Measurements from ENCODE around the gene CNTNAP2. TPM values are rescaled to one million over a fixed set of nuclear protein-coding genes. Genes with fewer than 3 reads are reported as not detected.

The CNTNAP2 gene
- total and polyA plus RNA-seq, 2 of the 8 experiments (the other 6 are each of a cell fraction or from before 2014, with no cell fraction given): 27.9 to 71.0 TPM

DNA sequence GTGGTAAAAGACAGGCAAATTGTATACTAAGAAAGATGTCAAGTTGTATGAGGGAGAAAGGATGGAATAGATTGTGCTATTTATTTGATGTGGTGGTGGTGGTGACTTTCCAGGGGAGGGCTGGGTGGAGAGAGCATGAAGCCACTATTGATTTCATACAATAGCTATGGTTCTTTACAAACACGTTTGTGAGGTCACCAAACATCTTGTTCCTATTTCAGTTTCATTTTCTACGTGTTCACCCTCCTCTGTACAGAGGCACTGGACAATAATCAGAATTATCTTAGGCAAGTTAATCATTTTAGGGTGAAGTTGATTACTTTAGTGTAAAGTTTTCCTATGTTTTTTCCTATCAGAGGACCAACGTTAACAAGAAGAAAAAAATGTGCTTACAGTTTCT lies 10.3 kb upstream of the CNTNAP2 start:
- H4K91ac ChIP-seq (replicated peaks; ENCODE audit: insufficient read length, low read length): no peak overlapping the region
- H3K14ac ChIP-seq (ENCODE audit: insufficient read length): no peak overlapping the region
- FAIRE-seq: no peak
- H3K23me2 ChIP-seq (ENCODE audit: low read depth, low read length): no peaks in the 10 kb centered on the region
- no peaks in the 10 kb centered on the region for H3K9me3 ChIP-seq (ENCODE audit: insufficient read depth in 2 of 2, low read depth in 1 of 2, low read length in 1 of 2)
- H2BK5ac ChIP-seq (ENCODE audit: low read depth, low read length): no peak overlapping the region
- H3K27me3 ChIP-seq (replicated peaks in 1 of 4; ENCODE audit: control insufficient read depth in 3 of 4, extremely low read depth in 1 of 4, insufficient read depth in 3 of 4, low read length in 3 of 4): no peaks in the 10 kb centered on the region
- no peak overlapping the region for H2BK120ac ChIP-seq (replicated peaks; ENCODE audit: low read depth, low read length)
- CTCF ChIA-PET (ENCODE audit: partially characterized antibody): interaction anchor here (2.5 kb wide), 1 partner anchor 16 kb away, joined by 8 read pairs; no protein-coding TSS in a partner anchor
- no peak overlapping the region for H2BK12ac ChIP-seq (ENCODE audit: low read depth, low read length)
- no peak overlapping the region for H3K23ac ChIP-seq (ENCODE audit: insufficient read length)
- POLR2A ChIA-PET (ENCODE audit: partially characterized antibody): no interaction called here
- H2BK15ac ChIP-seq (ENCODE audit: low read length): no peak overlapping the region
- no peak overlapping the region for H4K5ac ChIP-seq (ENCODE audit: insufficient read length, low read depth, low read length)
- no peaks in the 10 kb centered on the region for H3K79me2 ChIP-seq (ENCODE audit: control insufficient read depth in 1 of 2, insufficient read depth in 2 of 2, low read length in 2 of 2)
- H3K18ac ChIP-seq (ENCODE audit: extremely low read depth, low read length): no peak overlapping the region
- H3K9ac ChIP-seq (replicated peaks in 1 of 4; ENCODE audit: extremely low read depth in 1 of 4, low read depth in 3 of 4, low read length in 3 of 4): no peak overlapping the region
- H3K4me3 ChIP-seq (ENCODE audit: extremely low read depth in 1 of 4, insufficient read depth in 2 of 4, low read depth in 3 of 4, low read length in 4 of 4): no peak overlapping the region
- TF ChIP-seq, protein P1, sequence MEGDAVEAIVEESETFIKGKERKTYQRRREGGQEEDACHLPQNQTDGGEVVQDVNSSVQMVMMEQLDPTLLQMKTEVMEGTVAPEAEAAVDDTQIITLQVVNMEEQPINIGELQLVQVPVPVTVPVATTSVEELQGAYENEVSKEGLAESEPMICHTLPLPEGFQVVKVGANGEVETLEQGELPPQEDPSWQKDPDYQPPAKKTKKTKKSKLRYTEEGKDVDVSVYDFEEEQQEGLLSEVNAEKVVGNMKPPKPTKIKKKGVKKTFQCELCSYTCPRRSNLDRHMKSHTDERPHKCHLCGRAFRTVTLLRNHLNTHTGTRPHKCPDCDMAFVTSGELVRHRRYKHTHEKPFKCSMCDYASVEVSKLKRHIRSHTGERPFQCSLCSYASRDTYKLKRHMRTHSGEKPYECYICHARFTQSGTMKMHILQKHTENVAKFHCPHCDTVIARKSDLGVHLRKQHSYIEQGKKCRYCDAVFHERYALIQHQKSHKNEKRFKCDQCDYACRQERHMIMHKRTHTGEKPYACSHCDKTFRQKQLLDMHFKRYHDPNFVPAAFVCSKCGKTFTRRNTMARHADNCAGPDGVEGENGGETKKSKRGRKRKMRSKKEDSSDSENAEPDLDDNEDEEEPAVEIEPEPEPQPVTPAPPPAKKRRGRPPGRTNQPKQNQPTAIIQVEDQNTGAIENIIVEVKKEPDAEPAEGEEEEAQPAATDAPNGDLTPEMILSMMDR (IDR thresholded peaks at IDR 0.05; ENCODE audit: control extremely low read depth in 1 of 3, insufficient read depth in 1 of 3, low read depth in 1 of 3, low read length in 3 of 3): no peak
- TF ChIP-seq, protein P2, sequence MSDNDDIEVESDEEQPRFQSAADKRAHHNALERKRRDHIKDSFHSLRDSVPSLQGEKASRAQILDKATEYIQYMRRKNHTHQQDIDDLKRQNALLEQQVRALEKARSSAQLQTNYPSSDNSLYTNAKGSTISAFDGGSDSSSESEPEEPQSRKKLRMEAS (IDR thresholded peaks at IDR 0.05): no peak
- TF ChIP-seq TBP (IDR thresholded peaks at IDR 0.05; ENCODE audit: low read depth, low read length): no peak
- TF ChIP-seq GABPA (IDR thresholded peaks at IDR 0.05; ENCODE audit: borderline replicate concordance, insufficient read depth, low read length): no peak
- TF ChIP-seq CEBPB (IDR thresholded peaks at IDR 0.05; ENCODE audit: low read depth, low read length): no peak
- TF ChIP-seq JUN (IDR thresholded peaks at IDR 0.05; ENCODE audit: low read depth, low read length): no peak
- no peak for TF ChIP-seq MAFK (IDR thresholded peaks at IDR 0.05; ENCODE audit: low read depth, low read length)
- TF ChIP-seq SUZ12 (IDR thresholded peaks at IDR 0.05; ENCODE audit: low read length): no peak
- TF ChIP-seq TCF12 (IDR thresholded peaks at IDR 0.05; ENCODE audit: low read depth, low read length): no peak
- no peaks in the 10 kb centered on the region for H3K79me1 ChIP-seq (ENCODE audit: low read depth, low read length)
- H3K4me2 ChIP-seq (ENCODE audit: insufficient read depth in 1 of 2, low read depth in 2 of 2, low read length in 2 of 2): no peak overlapping the region
- H3K36me3 ChIP-seq (ENCODE audit: control insufficient read depth in 2 of 4, insufficient read depth in 4 of 4, low read length in 3 of 4): no peaks in the 10 kb centered on the region
- no peak overlapping the region for H3K4ac ChIP-seq (replicated peaks; ENCODE audit: insufficient read length, low read depth, low read length)
- no peak overlapping the region for H3K56ac ChIP-seq (replicated peaks; ENCODE audit: insufficient read length, low read depth, low read length)
- 85% methylated on average over 3 of the region's 3 CpGs; no CpG with 5 or more reads in 1 of the 2 experiments for WGBS, 2 experiments (ENCODE audit: extremely low coverage in 1 of 2, insufficient coverage in 1 of 2, insufficient read length in 1 of 2, insufficient replicate concordance in 2 of 2, low coverage in 1 of 2, low lambda C conversion rate in 2 of 2, missing lambda C conversion rate in 1 of 2)
- H4K20me1 ChIP-seq (replicated peaks in 1 of 2; ENCODE audit: control insufficient read depth in 1 of 2, insufficient read depth in 2 of 2, low read length in 2 of 2): no peaks in the 10 kb centered on the region
- H2AFZ ChIP-seq (ENCODE audit: low read length): no peak overlapping the region
- H2AK5ac ChIP-seq (ENCODE audit: low read depth, low read length): no peak overlapping the region
- no peak overlapping the region for H3K27ac ChIP-seq (ENCODE audit: low read depth, low read length)
- H3K4me1 ChIP-seq (replicated peaks in 1 of 4; ENCODE audit: control insufficient read depth in 3 of 4, insufficient read depth in 4 of 4, low read length in 3 of 4): no peaks in the 10 kb centered on the region
- no peak overlapping the region for H2BK20ac ChIP-seq (ENCODE audit: low read length)
- H4K8ac ChIP-seq (ENCODE audit: extremely low read depth, insufficient read depth, low read length): no peak overlapping the region
- no peak for DNase-seq (ENCODE audit: low read depth in 1 of 2, low spot score in 2 of 2)
